Measurements from ENCODE around the gene SBNO1.

DNA sequence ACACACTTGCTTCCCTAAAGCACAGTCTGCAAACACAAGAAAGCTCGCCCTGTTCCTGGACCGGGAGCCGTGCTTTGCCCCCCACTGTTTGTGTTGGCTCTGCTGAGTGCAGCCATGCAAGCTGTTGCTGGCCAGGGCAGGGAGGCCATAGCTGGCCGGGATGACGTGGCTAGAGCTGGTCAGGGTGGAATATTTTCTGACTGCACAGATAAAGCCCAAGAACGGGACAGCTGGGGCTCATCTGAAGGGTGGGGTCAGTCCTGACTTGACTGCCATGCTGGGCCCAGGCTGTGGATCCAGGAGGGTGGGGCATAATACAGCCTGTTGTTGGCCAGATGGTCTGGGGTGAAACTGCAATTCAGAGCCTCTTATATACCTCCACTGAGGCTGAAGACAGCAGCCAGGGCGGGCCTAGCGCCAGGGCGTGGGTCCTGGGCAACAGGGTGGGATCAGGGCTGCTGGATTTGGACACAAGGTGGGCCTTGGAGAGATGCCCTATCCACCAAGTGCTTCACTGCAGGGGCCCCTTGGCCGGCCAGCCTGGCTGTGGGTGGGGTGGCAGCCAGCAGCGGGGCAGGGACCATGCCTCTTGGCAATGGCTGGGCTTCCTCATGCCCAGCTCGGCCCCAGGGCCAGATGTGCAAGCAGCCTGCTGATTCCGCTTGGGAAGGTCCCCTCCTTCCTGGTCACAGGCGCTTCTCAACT is 34.1 kb upstream of the SBNO1 start:
- no peak for TF ChIP-seq YY1 (IDR thresholded peaks at IDR 0.05; ENCODE audit: insufficient read depth, insufficient read length)
- TF ChIP-seq SUZ12 (IDR thresholded peaks at IDR 0.05; ENCODE audit: extremely low read depth, insufficient read depth, insufficient read length): no peak
- TF ChIP-seq ZNF274 (IDR thresholded peaks at IDR 0.05; ENCODE audit: low read depth, low read length): no peak
